Activated CD8-positive, alpha-beta memory T cell treated with anti-CD3 and anti-CD28 coated beads, Interleukin-2, amount 50 U/mL, for 24 hours (primary cell): Measurements from ENCODE around the gene SAXO2.
"Not testable (repeated sequence)": the region's sequence is repeated elsewhere in the genome, so short reads cannot be mapped to it uniquely, and the experiment has no call there.

Source experiments
- DNase-seq: peaks from one replicate; pipeline ENCODE4 v3.0.0-alpha.2; 2020; ENCODE audit errors: extremely low read depth

Gene SAXO2, protein sequence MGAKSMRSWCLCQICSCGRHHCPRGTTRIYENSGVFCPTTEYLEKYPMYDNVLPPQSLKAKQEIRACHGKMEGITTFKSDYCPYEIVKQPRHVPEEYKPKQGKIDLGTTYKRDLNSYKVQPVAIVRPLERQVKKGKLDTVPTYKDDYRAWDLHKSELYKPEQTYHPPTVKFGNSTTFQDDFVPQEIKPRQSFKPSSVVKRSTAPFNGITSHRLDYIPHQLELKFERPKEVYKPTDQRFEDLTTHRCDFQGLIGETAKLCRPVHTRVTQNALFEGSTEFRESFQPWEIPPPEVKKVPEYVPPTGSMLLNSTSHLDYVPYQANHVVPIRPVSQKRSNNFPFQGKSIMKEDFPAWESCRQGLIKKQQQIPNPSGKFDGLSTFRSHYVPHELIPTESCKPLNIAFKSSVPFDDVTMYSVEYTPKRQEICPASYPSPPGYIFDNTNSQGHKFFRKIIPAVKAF

DNA sequence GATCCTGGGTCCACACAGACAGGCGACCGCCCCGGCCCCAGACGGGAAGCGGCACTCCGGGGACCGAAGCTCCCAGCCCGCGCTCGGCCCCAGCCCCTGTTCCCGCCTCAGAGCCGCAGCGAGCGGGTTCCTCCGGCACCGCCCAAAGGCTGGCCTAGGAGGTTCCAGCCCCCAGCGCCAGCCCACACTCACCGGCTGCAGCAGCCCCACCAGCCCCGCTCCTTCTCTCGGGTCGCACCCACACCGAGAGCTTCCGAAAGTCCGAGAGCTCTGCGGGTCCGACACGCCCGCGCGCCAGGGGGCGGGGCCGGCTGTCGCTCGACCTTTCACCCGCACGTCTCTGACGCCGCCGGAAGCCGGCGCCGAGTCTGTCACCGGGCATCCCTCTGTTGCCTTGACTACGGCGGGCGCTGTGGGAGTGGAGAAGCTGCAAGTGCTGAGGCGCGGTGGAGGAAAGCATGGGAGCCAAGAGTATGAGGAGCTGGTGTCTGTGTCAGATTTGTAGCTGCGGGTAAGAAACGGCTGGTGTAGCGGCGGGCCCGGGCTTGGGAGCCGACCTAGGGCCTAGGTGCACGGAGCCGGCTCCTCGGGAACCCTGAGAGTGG lies at the start of gene SAXO2, which contains the start of gene EFL1:
Gene SAXO2, plus strand, starts transcription at position 397 of the 605 bp plus-strand sequence. Its CDS starts 62 bp downstream, at position 459.
Gene EFL1, minus strand, starts transcription at position 313 of the 605 bp plus-strand sequence. CDS start 956 bp downstream, outside the sequence.
- peak; percentile 88 for DNase-seq

DNA sequence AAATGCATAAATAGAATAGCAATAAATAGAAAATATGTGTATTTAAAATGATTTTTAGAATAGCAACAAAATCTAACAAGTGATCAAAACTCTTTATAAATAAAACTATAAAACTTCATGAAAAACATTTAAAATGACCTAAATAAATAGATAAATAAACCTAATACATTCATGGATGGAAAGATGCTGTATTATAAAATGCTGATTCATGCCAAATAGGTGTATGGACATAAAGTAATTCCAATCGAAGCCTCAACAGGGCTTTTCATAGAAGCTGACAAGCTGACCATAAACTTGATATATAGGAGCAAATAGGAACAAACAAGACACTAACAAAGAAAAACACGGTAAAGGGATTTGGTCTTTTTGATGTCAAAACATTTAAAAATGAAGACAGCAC lies 46.5 kb upstream of the SAXO2 start:
- not testable (repeated sequence) for DNase-seq

DNA sequence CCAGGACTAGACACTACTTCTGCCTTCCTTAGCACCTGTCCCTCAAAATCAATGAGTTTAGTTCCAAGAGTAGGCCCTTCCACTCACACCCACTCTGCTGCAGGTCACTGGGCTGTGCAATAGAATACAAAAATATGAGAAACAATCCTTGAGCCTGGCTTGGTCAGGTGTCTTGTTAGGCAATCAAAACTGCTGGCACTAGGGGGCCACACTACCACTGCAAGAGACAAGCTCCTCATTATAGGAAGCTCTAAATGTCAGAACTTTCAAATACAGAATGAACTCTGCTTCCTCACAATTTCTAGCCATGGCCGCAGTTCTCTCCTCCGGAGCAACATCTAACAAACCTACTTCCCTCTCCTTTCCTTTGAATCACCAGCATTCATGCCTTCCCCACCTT lies 41.1 kb upstream of the SAXO2 start:
- not testable (repeated sequence) for DNase-seq

DNA sequence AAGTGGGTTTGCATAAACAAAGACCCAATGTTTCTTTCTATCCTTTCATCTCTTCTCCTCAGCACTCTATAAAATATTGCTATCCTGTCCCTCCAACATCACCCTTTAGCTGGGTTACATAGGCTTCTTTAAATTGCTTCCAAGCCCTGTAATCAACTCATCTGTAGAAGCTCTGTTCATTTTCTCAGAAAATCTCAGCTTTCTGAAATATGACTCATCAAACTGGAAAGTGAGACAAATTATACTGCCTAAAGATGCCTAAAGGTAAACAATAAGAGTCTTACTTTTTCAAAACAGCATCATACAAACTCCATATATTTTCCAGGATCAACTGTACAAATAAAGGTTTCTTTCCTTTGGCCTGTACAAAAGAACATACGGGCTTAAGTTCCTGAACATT lies 33.9 kb upstream of the SAXO2 start:
- no peak for DNase-seq

DNA sequence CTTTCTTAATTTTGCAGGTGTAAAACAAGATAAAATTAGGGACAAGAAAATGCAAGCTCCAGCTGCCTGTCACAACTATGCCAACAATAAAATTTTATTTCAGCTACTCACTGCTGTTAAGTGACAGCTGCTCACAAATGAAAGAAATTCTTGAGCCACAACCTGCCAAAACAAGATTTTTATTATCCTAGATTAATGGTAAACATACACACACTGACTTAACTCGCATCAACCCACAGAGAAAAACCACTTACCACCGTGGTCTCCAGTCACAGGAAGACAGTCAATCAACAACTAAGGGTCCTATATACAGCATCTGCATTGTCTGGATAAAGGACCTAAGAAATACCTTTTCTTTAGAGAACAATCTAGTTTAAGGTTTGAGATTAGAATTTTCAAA lies 31.4 kb upstream of the SAXO2 start:
- no peak for DNase-seq

DNA sequence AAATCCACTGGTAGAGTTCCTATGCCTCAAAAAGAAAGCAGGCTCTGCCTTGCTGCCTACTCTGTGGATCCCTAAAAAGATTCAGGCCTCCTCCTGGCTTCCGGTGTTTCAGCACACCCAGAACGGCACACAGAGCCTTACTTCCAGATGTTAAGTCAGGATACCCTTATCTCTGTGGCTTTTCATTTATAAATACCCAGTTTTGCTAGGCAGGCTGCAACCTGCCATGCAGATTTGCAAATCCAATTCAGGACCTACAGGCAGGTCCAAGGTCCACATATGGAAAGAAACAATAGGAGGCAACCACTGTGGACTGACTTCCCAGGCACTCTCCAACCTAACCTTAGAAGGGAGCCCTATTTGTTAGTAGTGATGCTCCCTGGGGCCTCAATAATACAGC lies 30.8 kb upstream of the SAXO2 start:
- no peak for DNase-seq

DNA sequence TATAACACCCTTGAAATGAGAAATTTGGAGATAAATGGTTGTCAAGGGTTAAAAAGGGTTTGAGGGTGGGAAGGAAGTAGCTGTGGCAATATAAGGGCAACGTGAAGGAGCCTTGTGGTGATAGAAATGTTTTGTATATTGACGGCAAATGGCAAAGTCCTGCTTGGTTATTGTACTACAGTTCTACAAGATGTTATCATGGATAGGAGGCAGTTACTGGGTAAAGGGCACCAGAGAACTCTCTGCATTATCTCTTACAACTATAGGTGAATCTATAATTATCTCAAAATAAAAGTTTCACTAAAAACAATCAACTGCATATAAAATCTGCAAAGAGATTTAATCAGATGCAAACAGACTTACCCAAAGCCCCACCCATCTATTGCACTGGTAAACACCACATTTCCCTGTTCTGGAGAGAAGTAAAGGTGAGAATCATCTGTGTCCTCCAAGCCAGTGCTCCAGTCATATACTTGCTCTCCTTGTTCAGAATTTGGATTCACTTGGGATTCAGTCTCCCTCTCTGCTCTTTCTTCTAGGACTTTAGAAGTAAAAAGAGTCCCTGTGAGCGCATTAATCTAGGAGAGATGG lies 24.6 kb upstream of the SAXO2 start:
- DNase-seq: not testable (repeated sequence)

DNA sequence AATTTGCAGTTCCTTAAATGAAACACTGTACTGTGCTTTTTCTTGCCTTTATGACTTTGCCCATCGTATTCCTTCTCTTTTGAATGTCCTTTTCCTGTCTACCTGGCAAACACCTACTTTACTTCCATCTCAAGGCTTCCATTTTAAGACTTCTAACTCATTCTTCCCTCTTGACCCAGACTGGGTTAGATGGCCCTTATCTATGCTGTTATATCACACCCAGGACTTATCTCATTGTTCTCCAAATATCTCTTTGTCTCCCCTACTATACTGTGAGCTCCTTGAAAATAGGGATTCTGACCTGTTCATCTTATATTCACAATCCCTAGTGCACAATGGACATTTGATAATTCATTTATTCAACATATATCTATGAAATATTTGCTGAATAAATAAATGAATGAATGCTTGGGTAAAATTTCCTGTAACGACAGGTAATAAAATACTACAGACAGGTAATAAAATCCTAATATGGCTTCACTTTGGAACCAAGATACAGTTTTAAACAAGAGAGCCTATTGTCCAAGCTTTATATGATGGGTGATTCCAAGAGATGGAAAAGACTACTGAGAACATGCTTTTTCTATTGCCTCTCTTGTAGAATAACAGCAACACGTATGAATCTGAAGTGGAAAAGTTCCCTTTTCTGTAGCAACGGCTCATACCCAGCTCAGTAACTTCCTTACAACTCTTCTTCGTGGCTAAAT lies 22.8 kb upstream of the SAXO2 start:
- DNase-seq: no peak

DNA sequence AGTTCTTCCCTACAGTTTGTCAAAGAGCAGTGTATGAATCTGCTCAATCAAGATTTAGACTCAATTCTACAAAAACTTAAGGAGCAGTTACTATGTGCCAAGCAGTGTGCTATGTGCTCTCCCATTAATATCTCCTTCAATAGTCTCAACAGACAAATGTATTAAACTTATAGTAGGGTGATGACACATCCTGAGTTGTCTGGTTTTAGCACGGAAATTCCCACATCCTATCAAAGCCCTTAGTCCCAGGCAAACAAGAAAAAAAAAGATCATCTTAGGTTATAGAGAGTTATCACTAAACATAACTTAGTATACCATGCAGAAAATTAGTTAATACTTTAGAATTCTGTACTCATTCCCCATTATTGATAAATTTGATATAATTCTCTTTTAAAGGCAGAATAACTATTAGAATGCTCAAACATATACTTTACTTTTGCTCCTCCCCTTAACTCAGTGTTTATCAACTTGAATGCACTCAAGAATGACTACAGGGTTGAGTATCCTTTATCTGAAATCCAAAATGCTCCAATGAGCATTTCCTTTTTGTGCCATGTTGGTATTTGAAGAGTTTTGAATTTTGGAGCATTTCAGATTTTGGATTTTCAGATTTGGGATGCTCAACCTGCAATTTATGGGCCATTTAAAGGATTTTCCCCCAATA lies 20.6 kb upstream of the SAXO2 start:
- DNase-seq: not testable (repeated sequence)

DNA sequence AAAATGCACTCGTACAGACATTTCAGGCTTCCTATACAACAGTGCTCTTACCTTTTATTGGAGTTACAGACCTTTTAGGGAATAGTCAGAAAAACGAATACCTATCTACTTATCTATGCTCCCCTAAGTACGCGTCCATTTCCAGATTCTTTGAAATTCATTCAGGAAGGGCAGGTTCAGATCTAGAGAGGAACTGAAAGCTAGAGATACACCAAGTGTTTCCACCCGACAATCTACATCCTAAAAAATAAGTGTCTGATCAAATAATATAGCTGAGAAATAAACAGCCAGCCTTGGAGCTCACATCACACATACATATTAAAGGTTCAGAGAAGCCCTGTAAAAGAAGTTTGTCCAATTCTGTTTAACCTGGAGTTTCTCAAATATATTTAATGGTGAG lies 19.0 kb upstream of the SAXO2 start:
- not testable (repeated sequence) for DNase-seq

DNA sequence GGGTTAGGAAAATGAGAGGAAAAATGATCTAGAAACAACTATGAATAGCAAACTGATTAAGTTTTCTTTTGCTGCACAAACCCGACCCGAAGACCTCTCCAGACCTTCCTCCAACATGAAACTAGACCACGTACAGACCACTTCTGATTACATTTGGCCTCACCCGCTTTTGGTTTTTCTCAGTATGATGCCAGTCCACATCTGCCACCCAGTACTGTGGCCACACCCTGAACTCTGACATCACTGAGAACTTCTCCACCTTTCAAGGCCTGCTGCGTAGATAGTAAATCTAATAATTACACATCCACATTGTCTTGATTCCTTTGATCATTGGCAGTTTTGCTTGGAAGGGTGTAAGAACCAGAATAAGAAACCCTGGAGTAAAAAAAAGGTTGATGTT lies 16.7 kb upstream of the SAXO2 start:
- DNase-seq: not testable (repeated sequence)

DNA sequence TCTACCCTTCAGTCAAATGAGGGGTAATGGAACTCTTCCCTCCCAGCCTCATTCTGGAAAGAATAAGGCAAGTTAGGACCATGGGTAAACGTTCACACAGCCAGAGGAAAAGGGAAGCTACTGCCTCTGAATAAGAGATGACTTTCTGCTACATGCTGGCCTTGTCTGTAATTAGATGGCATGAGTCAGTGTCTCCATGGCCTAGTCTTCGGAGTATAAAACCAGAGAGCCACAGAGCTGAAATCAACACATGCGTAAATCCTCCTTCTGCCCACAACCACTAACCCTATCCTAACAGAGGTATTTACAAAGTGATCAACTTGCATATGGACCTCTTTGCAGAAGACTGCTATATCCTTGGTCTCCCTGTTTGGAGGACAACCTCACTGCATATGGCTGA lies 14.4 kb upstream of the SAXO2 start:
- not testable (repeated sequence) for DNase-seq

DNA sequence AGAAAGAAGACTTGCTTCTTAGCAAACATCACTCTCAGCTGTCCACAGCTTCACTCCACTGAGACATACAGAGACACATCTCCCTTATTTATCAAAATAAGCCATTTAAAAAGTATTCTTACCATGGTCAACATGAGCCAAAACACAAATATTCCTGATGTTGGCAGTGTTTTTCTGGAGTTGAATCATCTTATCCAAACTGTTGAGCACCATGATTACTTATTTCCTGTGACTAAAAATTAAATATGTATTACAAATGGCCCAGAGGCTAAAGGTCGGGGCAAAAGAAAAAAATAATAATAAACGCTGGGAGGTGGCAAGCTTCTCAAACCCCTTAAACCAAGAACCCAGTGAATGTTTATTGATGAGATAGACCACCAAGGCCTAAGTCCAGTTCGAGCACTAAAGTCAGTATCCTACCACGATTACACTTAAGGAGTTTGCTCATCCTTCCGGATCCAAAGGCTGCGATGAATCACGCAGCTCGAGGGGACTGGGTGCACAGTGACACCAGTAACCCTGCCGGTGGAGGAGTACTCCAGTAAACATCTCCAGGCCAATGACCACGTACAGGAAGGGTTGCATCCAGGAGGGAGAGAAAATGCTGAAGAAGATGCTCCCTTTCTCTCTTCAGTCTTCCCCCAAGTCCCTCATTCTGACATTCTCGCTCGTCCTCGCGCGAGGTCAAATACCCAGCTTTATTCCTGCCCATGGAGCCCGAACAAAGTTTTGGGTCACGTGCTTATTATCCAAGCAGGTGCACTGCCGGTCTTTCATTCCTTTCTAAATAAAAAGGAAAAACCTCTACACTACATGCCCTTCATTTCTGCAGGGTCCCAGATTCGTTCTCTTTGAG lies 824 bp upstream of the SAXO2 start:
- DNase-seq: not testable (repeated sequence)

DNA sequence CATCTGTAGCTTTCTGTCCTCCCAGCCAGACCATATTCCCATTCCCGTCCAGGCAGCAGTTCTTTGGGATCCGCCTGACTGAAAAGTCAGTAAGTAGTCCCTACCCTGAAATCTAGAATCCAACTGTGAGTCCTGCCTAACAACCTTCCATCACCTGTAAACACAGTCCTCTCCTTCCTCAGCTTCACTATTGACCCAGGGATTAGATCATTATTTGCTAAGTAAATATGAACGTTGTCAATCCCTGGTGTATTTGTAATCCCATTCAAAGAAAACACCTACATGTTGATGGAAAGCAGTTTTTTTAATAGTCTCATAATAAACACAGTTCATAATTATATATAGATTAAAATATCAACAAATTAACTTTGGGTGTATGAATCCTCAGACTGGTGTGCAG lies 732 bp downstream of the SAXO2 start:
- DNase-seq: no peak

DNA sequence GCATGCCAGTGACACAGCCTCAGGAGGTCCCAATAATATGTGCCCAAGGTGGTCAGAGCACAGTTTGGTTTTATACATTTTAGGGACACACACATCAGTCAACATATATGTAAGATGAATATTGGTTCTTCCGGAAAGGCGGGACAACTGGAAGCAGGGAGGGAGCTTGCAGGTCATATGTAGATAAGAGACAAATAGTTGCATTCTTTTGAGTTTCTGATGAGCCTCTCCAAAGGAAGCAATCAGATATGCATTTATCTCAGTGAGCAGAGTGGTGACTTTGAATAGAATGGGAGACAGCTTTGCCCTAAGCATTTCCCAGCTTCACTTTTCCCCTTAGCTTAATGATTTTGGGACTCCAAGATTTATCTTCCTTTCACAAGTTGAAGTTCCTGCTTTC lies 4.5 kb downstream of the SAXO2 start:
- DNase-seq: not testable (repeated sequence)

DNA sequence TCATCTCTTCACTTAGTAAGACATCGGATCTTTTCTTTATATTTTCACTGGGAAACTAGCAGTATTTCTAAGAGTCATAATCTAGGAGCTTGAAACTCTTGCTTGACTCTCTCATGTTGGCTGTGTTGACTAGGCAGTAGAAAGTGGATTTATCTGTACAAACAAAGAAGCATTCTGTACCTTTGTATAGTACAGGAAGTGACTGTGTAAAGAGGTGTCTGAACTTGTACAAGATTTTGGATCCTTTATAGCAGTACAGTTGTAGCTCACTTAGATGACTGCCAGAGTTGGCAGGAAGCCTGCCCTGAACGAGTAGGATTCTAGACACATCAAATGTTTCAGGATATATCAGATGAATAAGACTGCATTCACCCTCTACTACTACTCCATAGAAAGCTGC lies 5.8 kb downstream of the SAXO2 start:
- not testable (repeated sequence) for DNase-seq

DNA sequence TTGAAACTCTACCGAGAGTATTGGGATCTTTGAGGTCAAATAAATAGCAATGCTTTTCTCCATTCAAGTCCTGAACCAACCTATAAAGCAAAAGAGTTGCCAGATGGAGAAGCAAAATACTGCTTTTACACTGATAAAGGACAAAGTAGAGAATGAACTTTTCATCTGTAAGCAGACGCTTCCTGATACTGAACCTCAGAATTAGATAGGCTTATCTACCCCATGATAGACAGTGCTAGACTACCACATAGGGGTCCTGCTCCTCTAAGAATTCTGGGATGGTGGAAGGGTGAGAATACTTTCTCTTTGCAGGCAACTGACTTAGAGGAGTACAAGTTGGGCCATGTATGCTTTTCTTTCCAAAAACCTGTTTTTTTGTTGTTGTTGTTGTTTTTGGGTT lies 9.5 kb downstream of the SAXO2 start:
- no peak for DNase-seq

DNA sequence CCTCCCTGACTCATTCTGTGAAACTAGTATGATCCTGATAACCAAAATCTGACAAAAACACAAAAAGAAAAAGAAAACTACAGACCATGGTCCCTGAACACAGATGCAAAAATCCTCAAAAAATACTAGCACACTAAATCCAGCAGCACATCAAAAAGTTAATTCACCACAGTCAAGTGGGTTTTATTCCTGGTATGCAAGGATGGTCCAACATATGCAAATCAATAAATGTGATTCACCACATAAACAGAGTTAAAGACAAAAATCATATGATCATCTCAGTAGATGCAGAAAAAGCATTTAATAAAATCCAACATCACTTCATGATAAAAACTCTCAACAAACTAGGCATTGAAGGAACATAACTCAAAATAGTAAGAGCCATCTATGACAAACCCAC lies 12.8 kb downstream of the SAXO2 start:
- DNase-seq: no peak

DNA sequence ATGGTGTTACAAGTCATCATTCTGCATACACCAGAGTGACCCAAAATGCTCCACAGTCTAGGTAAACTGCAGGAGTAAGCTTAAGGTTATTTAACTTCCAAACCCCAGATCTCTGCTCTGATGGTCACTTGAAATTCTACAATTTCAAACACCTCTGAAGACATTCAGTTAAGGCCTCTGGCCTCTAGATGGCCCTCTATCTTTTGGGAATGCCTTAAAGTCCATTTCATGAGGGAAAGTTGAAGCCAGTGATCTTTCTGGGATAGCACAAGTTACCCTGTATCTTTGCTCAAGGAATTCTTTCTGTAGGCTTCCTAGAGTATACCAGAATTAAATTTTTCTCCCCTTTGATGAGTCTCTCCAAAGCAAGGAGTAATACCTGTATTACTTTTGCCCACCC lies 18.7 kb downstream of the SAXO2 start:
- DNase-seq: not testable (repeated sequence)

DNA sequence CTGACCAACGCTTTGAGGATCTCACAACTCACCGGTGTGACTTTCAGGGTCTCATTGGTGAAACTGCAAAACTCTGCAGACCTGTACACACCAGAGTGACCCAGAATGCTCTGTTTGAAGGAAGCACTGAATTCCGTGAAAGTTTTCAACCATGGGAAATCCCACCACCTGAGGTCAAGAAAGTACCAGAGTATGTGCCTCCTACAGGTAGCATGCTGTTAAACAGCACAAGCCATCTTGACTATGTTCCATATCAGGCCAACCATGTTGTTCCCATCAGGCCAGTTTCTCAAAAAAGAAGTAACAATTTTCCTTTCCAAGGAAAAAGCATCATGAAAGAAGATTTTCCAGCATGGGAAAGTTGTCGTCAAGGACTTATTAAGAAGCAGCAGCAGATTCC lies 19.8 kb downstream of the SAXO2 start:
- not testable (repeated sequence) for DNase-seq

DNA sequence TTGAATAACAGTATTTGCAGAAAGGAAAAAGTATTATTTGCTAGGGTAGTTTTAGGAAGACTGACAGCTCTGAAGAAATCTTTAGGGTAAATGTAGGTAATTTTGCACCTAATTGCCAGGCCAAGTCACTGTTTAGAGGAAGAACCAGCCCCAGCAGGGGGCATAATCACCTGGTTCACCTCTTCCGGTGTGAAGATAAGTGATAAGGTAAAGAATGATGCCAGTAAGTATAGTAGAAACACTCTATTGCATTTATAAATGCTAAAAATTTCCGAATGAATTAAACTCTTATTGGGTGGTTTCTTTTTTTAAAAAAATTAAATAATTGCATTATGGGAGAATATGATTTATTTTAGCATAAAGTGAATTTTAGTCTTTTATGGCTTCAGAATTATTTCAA lies 21.8 kb downstream of the SAXO2 start:
- not testable (repeated sequence) for DNase-seq
